ENCODE measurements around the gene ARHGEF5.

The ARHGEF5 gene

DNA sequence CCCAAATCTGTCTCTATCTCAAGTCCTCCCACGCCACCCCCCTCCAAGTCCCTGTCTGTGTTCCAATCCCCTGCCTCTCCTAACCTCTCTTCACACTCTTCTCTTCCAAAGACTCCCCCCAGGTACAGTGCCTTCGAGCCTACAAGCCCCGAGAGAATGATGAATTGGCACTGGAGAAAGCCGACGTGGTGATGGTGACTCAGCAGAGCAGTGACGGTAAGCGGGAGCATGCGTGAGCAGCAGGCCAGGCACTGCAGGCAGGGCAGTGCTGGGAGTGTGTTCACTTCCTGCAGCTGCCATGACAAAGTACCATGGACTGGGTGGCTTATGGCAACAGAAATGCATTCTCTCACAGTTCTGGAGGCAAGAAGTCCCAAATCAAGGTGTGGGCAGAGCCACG is 23.4 kb downstream of the ARHGEF5 start:
- H3K4me3 ChIP-seq (ENCODE audit: low read depth, low read length): no peak overlapping the region
- TF ChIP-seq, protein P1, sequence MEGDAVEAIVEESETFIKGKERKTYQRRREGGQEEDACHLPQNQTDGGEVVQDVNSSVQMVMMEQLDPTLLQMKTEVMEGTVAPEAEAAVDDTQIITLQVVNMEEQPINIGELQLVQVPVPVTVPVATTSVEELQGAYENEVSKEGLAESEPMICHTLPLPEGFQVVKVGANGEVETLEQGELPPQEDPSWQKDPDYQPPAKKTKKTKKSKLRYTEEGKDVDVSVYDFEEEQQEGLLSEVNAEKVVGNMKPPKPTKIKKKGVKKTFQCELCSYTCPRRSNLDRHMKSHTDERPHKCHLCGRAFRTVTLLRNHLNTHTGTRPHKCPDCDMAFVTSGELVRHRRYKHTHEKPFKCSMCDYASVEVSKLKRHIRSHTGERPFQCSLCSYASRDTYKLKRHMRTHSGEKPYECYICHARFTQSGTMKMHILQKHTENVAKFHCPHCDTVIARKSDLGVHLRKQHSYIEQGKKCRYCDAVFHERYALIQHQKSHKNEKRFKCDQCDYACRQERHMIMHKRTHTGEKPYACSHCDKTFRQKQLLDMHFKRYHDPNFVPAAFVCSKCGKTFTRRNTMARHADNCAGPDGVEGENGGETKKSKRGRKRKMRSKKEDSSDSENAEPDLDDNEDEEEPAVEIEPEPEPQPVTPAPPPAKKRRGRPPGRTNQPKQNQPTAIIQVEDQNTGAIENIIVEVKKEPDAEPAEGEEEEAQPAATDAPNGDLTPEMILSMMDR (IDR thresholded peaks at IDR 0.05; ENCODE audit: borderline replicate concordance, insufficient read depth, low read depth, low read length): no peak

DNA sequence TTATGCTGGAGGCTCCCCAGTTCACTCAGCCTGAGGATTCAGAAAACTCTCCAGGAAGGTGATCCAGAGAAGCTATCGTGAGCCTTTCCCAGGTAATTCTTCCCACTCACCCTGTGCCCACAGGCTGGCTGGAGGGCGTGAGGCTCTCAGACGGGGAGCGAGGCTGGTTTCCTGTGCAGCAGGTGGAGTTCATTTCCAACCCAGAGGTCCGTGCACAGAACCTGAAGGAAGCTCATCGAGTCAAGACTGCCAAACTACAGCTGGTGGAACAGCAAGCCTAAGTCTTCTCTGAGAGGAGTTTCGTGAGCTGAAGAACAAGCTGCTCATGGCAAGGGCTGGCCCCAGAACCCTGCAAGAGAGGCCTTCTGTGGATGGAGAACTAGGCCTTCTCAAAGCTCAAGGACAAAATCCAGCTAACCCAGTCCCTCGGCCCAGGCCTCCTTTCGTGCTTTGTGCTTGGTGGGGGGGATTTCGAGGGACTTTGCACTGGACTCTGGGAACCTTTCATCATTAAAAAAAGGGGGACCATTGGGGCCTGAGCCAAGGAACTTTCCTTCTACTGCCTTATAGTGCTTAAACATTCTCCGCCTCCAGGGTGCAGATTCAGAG is 24.7 kb downstream of the ARHGEF5 start:
- TF ChIP-seq, protein P1 (IDR thresholded peaks at IDR 0.05; ENCODE audit: borderline replicate concordance, insufficient read depth, low read depth, low read length): no peak
- no peak overlapping the region for H3K4me3 ChIP-seq (ENCODE audit: low read depth, low read length)

DNA sequence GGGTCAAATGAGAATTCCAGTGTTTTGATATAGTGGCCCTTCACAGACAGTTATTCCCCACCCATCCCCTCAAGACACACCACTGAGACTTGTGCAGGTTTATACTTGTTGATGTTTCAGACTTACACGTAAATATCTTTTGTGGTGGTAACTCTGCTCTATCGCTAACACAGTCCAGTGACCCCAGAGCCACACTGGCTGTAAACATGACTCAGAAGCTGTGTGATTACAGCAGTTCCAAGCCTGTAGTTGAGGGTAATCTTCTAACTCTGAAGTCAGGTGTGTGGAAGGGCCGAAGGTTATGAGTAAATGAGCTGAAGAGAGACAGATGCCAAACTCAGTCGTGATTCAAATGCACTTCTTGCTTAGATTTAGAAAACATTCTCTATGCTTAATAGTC is 28.9 kb downstream of the ARHGEF5 start:
- H3K4me3 ChIP-seq (ENCODE audit: low read depth, low read length): no peak overlapping the region

DNA sequence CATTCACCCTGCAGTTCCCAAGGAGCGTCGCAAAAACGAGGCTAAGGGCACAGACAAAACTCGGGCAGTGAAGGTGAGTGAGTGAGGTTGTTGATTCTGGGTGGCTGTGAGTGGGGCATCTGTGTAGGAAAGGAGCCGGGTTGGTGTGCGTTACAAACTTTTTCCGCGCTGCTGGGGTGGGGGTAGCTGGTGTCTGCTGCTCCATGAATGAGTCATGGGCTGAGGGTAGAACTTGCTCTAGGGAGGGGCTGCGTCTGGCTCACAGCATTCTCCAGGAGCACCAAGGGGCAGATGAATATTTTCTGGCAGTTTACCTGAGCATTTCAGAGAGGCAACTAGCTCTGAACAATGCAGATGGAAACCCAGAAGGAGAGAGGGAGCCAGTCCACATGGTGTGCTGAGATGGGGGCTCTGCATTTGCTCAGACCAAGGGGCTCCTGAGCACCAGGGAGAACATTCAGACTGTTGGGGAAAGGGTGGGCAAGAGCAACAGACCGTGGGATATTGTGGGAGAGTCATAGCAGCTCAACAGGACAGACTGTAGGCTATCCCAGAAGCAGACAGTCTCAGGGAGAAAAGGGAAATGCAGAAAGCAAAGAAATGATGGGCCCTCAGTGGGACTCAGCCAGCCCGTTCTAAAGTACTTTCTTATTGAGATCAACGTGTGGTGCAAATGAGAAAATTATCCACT is 29.5 kb downstream of the ARHGEF5 start:
- no peak overlapping the region for H3K4me3 ChIP-seq (ENCODE audit: low read depth, low read length)
- TF ChIP-seq, protein P1 (IDR thresholded peaks at IDR 0.05; ENCODE audit: borderline replicate concordance, insufficient read depth, low read depth, low read length): no peak

More for the DNA sequence above, 28.9 kb downstream of the ARHGEF5 start:
- TF ChIP-seq, protein P1 (IDR thresholded peaks at IDR 0.05; ENCODE audit: borderline replicate concordance, insufficient read depth, low read depth, low read length): no peak

DNA sequence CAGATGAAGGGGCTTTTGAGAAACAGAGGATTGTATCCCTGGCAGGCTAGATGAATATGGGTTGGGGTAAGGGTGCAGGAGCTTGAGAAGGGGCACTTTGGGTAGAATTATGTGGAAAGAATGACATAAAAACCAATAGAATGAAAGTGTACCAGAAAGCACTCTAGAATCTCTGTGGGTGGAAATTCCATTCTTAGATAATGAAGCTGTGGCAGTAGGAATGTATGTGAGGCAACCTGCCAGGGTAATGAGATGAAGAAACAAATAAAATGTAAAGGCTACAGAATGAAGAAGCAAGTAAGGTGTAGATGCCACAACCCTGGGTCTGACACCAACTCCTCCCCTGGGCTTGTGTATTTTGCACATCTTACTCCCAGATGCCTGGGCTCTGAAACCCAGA is 31.5 kb downstream of the ARHGEF5 start:
- TF ChIP-seq, protein P1 (IDR thresholded peaks at IDR 0.05; ENCODE audit: borderline replicate concordance, insufficient read depth, low read depth, low read length): no peak
- H3K4me3 ChIP-seq (ENCODE audit: low read depth, low read length): no peak overlapping the region

DNA sequence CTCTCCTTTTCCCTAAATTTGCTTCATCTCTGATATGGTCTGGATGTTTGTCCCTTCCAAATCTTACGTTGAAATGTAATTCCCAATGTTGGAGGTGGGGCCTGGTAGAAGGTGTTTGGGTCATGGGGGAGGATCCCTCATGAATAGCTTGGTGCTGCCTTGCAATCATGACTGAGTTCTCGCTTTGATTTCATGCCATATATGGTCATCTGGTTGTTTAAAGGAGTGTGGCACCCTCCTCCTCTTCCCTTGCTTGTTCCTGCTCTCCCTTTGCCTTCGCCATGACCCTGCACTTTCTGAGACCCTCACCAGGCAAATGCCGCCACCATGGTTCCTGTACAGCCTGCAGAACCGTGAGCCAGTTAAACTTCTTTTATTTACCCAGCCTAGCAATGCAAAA is 33.7 kb downstream of the ARHGEF5 start:
- TF ChIP-seq, protein P1 (IDR thresholded peaks at IDR 0.05; ENCODE audit: borderline replicate concordance, insufficient read depth, low read depth, low read length): no peak

DNA sequence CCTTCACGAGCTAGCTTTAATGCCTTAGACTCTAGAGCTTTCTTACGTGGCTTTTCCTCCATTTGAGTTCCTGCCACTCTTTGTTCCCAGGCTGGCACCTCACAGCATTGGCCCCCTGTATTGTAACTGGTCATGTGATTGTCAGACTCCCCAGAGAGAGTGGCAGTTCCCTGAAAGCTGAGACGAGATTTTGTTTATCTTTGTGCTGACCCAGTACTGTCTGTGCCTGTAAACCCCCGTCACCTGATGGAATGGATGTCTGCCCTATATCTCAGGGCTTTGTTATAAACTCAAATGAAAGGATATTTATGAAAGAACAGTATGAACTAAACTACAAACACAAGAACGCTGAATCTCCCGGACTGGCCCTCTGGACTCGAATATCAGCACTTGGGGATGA is 35.3 kb downstream of the ARHGEF5 start:
- TF ChIP-seq, protein P1 (IDR thresholded peaks at IDR 0.05; ENCODE audit: borderline replicate concordance, insufficient read depth, low read depth, low read length): no peak
- no peak overlapping the region for H3K4me3 ChIP-seq (ENCODE audit: low read depth, low read length)

More for the DNA sequence above, 33.7 kb downstream of the ARHGEF5 start:
- H3K4me3 ChIP-seq (ENCODE audit: low read depth, low read length): no peak overlapping the region
